HepG2 (cell line): Measurements from ENCODE around the gene TXNL4B. TPM values are rescaled to one million over a fixed set of nuclear protein-coding genes. Genes with fewer than 3 reads are reported as not detected.

Experiments used
- CENPT ChIP-seq: sonication (generic); formaldehyde crosslinking; IDR thresholded peaks from 2 replicates; pipeline ENCODE4 v1.8.0; 2022; ENCODE audit warnings: low read depth, mild to moderate bottlenecking, moderate library complexity, missing genetic modification reagents
- EP300 ChIP-seq, 3 experiments: sonication (generic) in 1 of 3; formaldehyde crosslinking in 1 of 3; IDR thresholded peaks; 2 replicates each; pipeline versions ENCODE4 v1.5.1 to v1.6.1; 2011 to 2020; ENCODE audit warnings: low read depth in 2 of 3, low read length in 2 of 3, borderline replicate concordance in 1 of 3, improper control_type of control experiment in 1 of 3, mild to moderate bottlenecking in 1 of 3, missing genetic modification reagents in 1 of 3, moderate library complexity in 1 of 3
- ERF ChIP-seq: IDR thresholded peaks from 2 replicates; pipeline ENCODE4 v1.6.1; 2018; ENCODE audit warnings: missing biosample characterization, missing genetic modification reagents
- FLYWCH1 ChIP-seq: sonication (generic); formaldehyde crosslinking; IDR thresholded peaks from 2 replicates; pipeline ENCODE4 v1.8.1; 2023; ENCODE audit warnings: mild to moderate bottlenecking, missing genetic modification reagents
- HINFP ChIP-seq: sonication (generic); formaldehyde crosslinking; IDR thresholded peaks from 2 replicates; pipeline ENCODE4 v1.4.0; 2020; ENCODE audit warnings: low read depth, mild to moderate bottlenecking, missing genetic modification reagents
- KLF6 ChIP-seq: IDR thresholded peaks from 2 replicates; pipeline ENCODE4 v1.8.0; 2016; ENCODE audit warnings: missing biosample characterization, missing genetic modification reagents
- MED13 ChIP-seq: sonication (generic); formaldehyde crosslinking; IDR thresholded peaks from 2 replicates; pipeline ENCODE4 v1.5.0; 2020; ENCODE audit warnings: missing genetic modification reagents
- NCOA5 ChIP-seq: sonication (generic); formaldehyde crosslinking; IDR thresholded peaks from 2 replicates; pipeline ENCODE4 v1.4.0; 2020; ENCODE audit warnings: missing genetic modification reagents
- NR2F6 ChIP-seq, 2 experiments: IDR thresholded peaks; 2 replicates each; pipeline ENCODE4 v1.6.1; 2016; ENCODE audit warnings: antibody characterized with exemption in 1 of 2, mild to moderate bottlenecking in 1 of 2
- SMAD3 ChIP-seq: sonication (generic); formaldehyde crosslinking; IDR thresholded peaks from 2 replicates; pipeline ENCODE4 v1.4.0; 2020; ENCODE audit warnings: missing genetic modification reagents
- TFAP4 ChIP-seq: sonication (generic); IDR thresholded peaks from 2 replicates; pipeline ENCODE4 v1.6.1; 2016; ENCODE audit warnings: low read depth, borderline replicate concordance
- ZNF883 ChIP-seq: sonication (generic); formaldehyde crosslinking; IDR thresholded peaks from 2 replicates; pipeline ENCODE4 v1.5.1; 2020; ENCODE audit warnings: mild to moderate bottlenecking, missing genetic modification reagents; ENCODE audit errors: not compliant biosample characterization
- ZSCAN31 ChIP-seq: sonication (generic); formaldehyde crosslinking; IDR thresholded peaks from 2 replicates; pipeline ENCODE4 v1.5.0; 2020; ENCODE audit warnings: low read depth, mild to moderate bottlenecking, missing genetic modification reagents
- polyA plus RNA-seq, 8 experiments: library from polyadenylated mRNA; depleted of rRNA in 3 of 8; stranded (reverse) in 7 of 8; unstranded in 1 of 8; fragments of >200 nt; fragmentation: Illumina TruSeq in 4 of 8; extraction: Trizol in 4 of 8; gene quantifications; 2 replicates each; pipeline versions ENCODE4 v1.2.1 to v1.2.3, GENCODE V29; 2011 to 2016; ENCODE audit warnings: low read depth in 4 of 8, missing spikeins in 1 of 8, mixed read lengths in 1 of 8; ENCODE audit not compliant: insufficient read depth in 1 of 8
- total RNA-seq, 5 experiments: library from RNA; depleted of rRNA; stranded (reverse); fragments of >200 nt; fragmentation: Illumina TruSeq; extraction: Trizol; gene quantifications; 2 replicates each; pipeline ENCODE4 v1.2.3, GENCODE V29; 2016; ENCODE audit warnings: low read depth in 1 of 5
- TF ChIP-seq, protein P1 (sequence below): sonication (generic); formaldehyde crosslinking; IDR thresholded peaks from 2 replicates; pipeline ENCODE4 v1.5.1; 2020; ENCODE audit warnings: missing genetic modification reagents, mild to moderate bottlenecking, borderline replicate concordance
- TF ChIP-seq, protein P2 (sequence below): sonication (generic); formaldehyde crosslinking; IDR thresholded peaks from 2 replicates; pipeline ENCODE4 v1.4.0; 2020; ENCODE audit warnings: missing genetic modification reagents; ENCODE audit errors: not compliant biosample characterization
- TF ChIP-seq, protein P3 (sequence below): sonication (generic); formaldehyde crosslinking; IDR thresholded peaks from 2 replicates; pipeline ENCODE4 v1.4.0; 2020; ENCODE audit warnings: mild to moderate bottlenecking, missing genetic modification reagents

The TXNL4B gene
- total and polyA plus RNA-seq, 2 of the 13 experiments (the other 11 are each of a cell fraction or from before 2014, with no cell fraction given) = 17.4 to 18.3 TPM

DNA sequence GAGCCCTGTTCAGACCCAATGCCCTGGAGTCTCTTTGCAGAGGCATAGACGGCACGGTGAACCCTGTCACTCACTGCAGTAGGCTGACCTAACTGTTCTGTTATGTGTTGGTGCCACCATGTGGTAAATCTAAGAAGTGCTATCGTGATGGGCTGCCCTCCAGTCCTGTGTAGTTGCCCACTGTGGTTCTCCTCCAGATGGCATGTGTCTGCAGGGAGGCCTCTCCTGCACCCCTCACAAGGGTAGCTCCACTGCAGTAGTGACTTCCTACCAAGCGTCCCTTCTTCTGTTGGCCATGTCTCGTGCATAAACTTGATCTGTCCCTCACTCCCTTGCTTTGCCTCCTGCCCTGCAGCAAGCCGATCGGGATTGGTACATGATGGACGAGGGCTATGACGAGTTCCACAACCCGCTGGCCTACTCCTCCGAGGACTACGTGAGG is 6.0 kb upstream of the TXNL4B start (continued):
- TF ChIP-seq FLYWCH1 (CRISPR knock-in tag) (no peak), ZSCAN31 (CRISPR knock-in tag) (peak; percentile 54; the same call in 1 of the 2 replicates), TFAP4 (no peak), NR2F6 (IDR thresholded peaks at IDR 0.05) (no peak), NR2F6 (CRISPR knock-in tag; IDR thresholded peaks at IDR 0.05) (no peak), SMAD3 (CRISPR knock-in tag) (no peak), ERF (CRISPR knock-in tag) (peak; percentile 51; the same call in 1 of the 2 replicates), EP300 (IDR thresholded peaks at IDR 0.05; ENCODE audit: low read depth in 2 of 2, low read length in 2 of 2) (no peak), EP300 (CRISPR knock-in tag; IDR thresholded peaks at IDR 0.05; ENCODE audit: borderline replicate concordance) (no peak), KLF6 (no peak), ZNF883 (CRISPR knock-in tag) (peak; percentile 59), NCOA5 (CRISPR knock-in tag) (no peak), HINFP (CRISPR knock-in tag) (no peak; the same call in 1 of the 2 replicates), MED13 (CRISPR knock-in tag) (no peak), CENPT (CRISPR knock-in tag) (0 out of 2 replicates have a peak, but pooled peaks have one; percentile 31)
- TF ChIP-seq, protein P1, sequence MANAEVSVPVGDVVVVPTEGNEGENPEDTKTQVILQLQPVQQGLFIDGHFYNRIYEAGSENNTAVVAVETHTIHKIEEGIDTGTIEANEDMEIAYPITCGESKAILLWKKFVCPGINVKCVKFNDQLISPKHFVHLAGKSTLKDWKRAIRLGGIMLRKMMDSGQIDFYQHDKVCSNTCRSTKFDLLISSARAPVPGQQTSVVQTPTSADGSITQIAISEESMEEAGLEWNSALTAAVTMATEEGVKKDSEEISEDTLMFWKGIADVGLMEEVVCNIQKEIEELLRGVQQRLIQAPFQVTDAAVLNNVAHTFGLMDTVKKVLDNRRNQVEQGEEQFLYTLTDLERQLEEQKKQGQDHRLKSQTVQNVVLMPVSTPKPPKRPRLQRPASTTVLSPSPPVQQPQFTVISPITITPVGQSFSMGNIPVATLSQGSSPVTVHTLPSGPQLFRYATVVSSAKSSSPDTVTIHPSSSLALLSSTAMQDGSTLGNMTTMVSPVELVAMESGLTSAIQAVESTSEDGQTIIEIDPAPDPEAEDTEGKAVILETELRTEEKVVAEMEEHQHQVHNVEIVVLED (CRISPR knock-in tag) = no peak
- TF ChIP-seq, protein P2, sequence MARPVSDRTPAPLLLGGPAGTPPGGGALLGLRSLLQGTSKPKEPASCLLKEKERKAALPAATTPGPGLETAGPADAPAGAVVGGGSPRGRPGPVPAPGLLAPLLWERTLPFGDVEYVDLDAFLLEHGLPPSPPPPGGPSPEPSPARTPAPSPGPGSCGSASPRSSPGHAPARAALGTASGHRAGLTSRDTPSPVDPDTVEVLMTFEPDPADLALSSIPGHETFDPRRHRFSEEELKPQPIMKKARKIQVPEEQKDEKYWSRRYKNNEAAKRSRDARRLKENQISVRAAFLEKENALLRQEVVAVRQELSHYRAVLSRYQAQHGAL = no peak
- TF ChIP-seq, protein P3, sequence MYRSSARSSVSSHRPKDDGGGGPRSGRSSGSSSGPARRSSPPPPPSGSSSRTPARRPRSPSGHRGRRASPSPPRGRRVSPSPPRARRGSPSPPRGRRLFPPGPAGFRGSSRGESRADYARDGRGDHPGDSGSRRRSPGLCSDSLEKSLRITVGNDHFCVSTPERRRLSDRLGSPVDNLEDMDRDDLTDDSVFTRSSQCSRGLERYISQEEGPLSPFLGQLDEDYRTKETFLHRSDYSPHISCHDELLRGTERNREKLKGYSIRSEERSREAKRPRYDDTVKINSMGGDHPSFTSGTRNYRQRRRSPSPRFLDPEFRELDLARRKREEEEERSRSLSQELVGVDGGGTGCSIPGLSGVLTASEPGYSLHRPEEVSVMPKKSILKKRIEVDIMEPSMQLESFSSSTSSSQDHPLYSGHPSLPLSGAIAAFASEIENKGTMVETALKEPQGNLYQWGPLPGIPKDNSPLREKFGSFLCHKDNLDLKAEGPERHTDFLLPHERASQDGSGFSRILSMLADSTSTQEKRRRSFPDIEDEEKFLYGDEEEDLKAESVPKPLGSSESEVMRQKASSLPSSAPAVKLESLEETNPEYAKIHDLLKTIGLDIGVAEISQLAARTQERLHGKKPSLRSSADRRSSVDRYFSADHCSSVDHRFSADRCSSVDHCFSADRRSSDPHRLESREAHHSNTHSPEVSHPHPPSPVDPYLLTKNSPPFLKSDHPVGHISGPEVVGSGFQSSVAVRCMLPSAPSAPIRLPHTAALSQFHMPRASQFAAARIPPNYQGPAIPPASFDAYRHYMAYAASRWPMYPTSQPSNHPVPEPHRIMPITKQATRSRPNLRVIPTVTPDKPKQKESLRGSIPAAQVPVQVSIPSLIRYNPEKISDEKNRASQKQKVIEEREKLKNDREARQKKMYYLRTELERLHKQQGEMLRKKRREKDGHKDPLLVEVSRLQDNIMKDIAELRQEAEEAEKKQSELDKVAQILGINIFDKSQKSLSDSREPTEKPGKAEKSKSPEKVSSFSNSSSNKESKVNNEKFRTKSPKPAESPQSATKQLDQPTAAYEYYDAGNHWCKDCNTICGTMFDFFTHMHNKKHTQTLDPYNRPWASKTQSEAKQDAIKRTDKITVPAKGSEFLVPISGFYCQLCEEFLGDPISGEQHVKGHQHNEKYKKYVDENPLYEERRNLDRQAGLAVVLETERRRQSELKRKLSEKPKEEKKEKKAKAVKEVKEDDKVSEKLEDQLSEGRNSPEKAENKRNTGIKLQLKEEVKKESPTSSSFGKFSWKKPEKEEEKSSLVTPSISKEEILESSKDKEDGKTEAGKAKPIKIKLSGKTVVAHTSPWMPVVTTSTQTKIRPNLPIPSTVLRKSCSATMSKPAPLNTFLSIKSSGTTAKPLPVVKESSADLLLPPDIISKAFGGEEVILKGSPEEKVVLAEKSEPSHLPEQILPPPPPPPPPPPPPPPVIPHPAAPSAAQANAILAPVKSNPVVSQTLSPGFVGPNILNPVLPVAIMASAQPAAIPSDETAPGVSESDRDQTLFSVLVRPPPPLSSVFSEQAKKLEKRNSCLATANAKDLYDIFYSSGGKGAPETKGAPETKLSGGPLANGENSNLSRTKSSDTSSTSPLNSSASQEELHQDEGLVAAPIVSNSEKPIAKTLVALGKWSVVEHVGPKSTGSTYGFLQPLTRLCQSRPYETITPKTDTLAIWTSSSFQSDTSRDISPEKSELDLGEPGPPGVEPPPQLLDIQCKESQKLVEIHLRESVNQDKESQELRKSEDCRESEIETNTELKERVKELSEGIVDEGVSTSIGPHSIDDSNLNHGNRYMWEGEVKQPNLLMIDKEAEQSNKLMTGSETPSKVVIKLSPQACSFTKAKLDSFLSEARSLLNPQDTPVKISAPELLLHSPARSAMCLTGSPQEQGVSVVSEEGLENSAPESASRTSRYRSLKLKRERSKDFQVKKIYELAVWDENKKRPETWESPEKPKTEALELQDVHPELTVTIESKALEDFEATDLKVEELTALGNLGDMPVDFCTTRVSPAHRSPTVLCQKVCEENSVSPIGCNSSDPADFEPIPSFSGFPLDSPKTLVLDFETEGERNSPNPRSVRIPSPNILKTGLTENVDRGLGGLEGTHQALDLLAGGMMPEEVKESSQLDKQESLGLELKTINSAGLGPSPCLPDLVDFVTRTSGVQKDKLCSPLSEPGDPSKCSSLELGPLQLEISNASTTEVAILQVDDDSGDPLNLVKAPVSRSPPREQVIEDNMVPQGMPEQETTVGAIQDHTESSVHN (CRISPR knock-in tag) = no peak
